HL-60 (cell line): ENCODE data around the gene PEF1.

ENCODE experiments used
- DNase-seq, 2 experiments: peaks; one replicate each; pipeline ENCODE4 v3.0.0-alpha.2; 2010 to 2020; ENCODE audit warnings: low read depth in 1 of 2, low spot score in 1 of 2
- H3K27ac ChIP-seq: fragments of 250-450 bp; sonication (Bioruptor Pico); replicated peaks from 2 replicates; pipeline ENCODE4 v1.5.1; 2020; ENCODE audit warnings: mild to moderate bottlenecking, moderate library complexity
- H3K27me3 ChIP-seq: fragments of 250-450 bp; sonication (Bioruptor Pico); 2 replicates; pipeline ENCODE4 v1.5.1; 2021; ENCODE audit warnings: mild to moderate bottlenecking, moderate library complexity; ENCODE audit not compliant: insufficient read depth, poor library complexity, severe bottlenecking
- H3K4me3 ChIP-seq: replicated peaks from 2 replicates; pipeline ENCODE4 v1.5.1; 2011; ENCODE audit warnings: mild to moderate bottlenecking, control low read depth, low read length; ENCODE audit not compliant: insufficient read depth
- CTCF ChIP-seq: IDR thresholded peaks from one replicate; pipeline ENCODE4 v1.5.1; 2011; ENCODE audit warnings: low read length, control low read depth, inconsistent platforms; ENCODE audit not compliant: insufficient read depth
- GABPA ChIP-seq: IDR thresholded peaks from 2 replicates; pipeline ENCODE4 v1.6.1; 2012; ENCODE audit warnings: low read depth
- POLR2AphosphoS5 ChIP-seq: IDR thresholded peaks from 2 replicates; pipeline ENCODE4 v1.6.1; 2012; ENCODE audit warnings: low read depth
- REST ChIP-seq: IDR thresholded peaks from 2 replicates; pipeline ENCODE4 v1.6.1; 2012; ENCODE audit warnings: low read depth; ENCODE audit not compliant: insufficient replicate concordance
- SPI1 ChIP-seq: IDR thresholded peaks from 2 replicates; pipeline ENCODE4 v1.6.1; 2012; ENCODE audit warnings: low read depth, mild to moderate bottlenecking, borderline replicate concordance

Gene PEF1

GRCh38 chr1:31640179-31640578 is 4.5 kb downstream of the PEF1 start:
- Histone ChIP-seq H3K4me3 (no peak overlapping the region), H3K27me3 (no peaks in the 10 kb centered on the region), H3K27ac (peak overlapping the region; percentile 72)
- no peak for DNase-seq
- TF ChIP-seq POLR2AphosphoS5 (no peak), GABPA (no peak), SPI1 (no peak), REST (no peak), CTCF (no peak)

GRCh38 chr1:31639543-31639942 is 5.1 kb downstream of the PEF1 start:
- H3K27me3 ChIP-seq = no peaks in the 10 kb centered on the region
- peak overlapping the region; percentile 72 for H3K27ac ChIP-seq
- no peak for TF ChIP-seq SPI1
- TF ChIP-seq REST = no peak
- no peak for TF ChIP-seq GABPA
- no peak for TF ChIP-seq CTCF
- TF ChIP-seq POLR2AphosphoS5 = no peak
- peak in 1 of 2 experiments; percentile 75 for DNase-seq
- H3K4me3 ChIP-seq = no peak overlapping the region

GRCh38 chr1:31637915-31638673 is 6.6 kb downstream of the PEF1 start:
- Histone ChIP-seq H3K27me3 (no peaks in the 10 kb centered on the region), H3K27ac (peak overlapping the region; percentile 72), H3K4me3 (no peak overlapping the region)
- no peak for TF ChIP-seq REST
- TF ChIP-seq GABPA = no peak
- no peak for TF ChIP-seq SPI1
- TF ChIP-seq POLR2AphosphoS5 = no peak
- TF ChIP-seq CTCF = no peak
- no peak for DNase-seq
